GM18870 (cell line): Measurements from ENCODE around the gene ZNF469.

Experiments used
- ATAC-seq: cut with Tn5 transposase; IDR thresholded peaks from one replicate; pipeline ENCODE4 v1.9.1; 2021; ENCODE audit warnings: moderate library complexity; ENCODE audit not compliant: unreplicated experiment

The ZNF469 gene

GRCh38 chr16:88421871-88422433, 39.2 kb downstream of the ZNF469 start:
- no peak for ATAC-seq

- no peak for ATAC-seq
Observed at GRCh38 chr16:88422733-88423447, 40.1 kb downstream of the ZNF469 start.

GRCh38 chr16:88423448-88423850, 40.7 kb downstream of the ZNF469 start:
- no peak for ATAC-seq

GRCh38 chr16:88424587-88425235, 42.0 kb downstream of the ZNF469 start:
- no peak for ATAC-seq

GRCh38 chr16:88426018-88426417, 43.3 kb downstream of the ZNF469 start:
- no peak for ATAC-seq

- no peak for ATAC-seq
Observed at GRCh38 chr16:88427376-88427775, 44.6 kb downstream of the ZNF469 start.

- no peak for ATAC-seq
Observed at GRCh38 chr16:88428156-88428555, 45.4 kb downstream of the ZNF469 start.

GRCh38 chr16:88428616-88429386, 46.0 kb downstream of the ZNF469 start:
- ATAC-seq: no peak

GRCh38 chr16:88429387-88430184, 46.8 kb downstream of the ZNF469 start:
- no peak for ATAC-seq

GRCh38 chr16:88430185-88430523, 47.4 kb downstream of the ZNF469 start:
- no peak for ATAC-seq

GRCh38 chr16:88430524-88431446, 48.0 kb downstream of the ZNF469 start:
- ATAC-seq: no peak

- ATAC-seq: no peak
Observed at GRCh38 chr16:88431651-88432050, 48.9 kb downstream of the ZNF469 start.

GRCh38 chr16:88432174-88432573, 49.4 kb downstream of the ZNF469 start:
- ATAC-seq: no peak
